HG03097 (cell line): ENCODE measurements around the gene SLC25A45.
A peak's percentile ranks its signal among the peaks of the same experiment; 100 is the strongest.

ENCODE experiments used
- ATAC-seq: cut with Tn5 transposase; IDR thresholded peaks from one replicate; pipeline ENCODE4 v1.9.1; 2021; ENCODE audit not compliant: unreplicated experiment, low FRiP score

The SLC25A45 gene

DNA sequence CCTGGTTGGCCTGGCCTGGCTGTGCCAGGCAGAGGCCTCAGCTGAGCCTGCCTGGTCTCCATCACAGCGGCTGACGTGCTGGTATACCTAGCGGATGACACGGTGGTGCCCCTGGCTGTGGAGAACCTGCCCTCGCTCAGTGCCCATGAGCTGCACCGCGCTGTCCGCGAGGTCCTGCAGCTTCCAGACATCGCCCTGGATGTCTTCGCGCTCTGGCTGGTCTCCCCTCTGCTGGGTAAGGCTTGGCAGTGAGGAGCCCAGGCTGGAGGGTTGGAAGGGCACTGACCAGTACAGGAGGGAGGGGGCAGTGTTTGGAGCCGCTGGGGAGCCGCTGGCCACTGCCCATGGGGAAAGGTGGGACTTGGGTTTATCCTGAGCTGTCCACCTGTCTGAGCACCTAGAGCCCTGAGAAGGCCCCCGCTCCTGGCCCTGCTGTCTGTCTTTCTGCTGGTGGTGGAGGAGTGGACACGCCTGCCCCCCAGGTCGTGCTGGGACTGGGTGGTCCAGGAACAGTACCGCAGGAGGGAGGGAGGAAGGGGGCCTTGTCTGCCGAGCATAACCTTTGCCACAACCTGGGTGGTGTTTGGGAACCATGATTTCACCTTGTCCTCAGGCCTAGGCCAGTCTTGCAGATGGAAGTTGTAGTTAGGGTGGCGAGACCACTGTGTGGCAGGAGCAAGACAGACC is 7.0 kb upstream of the SLC25A45 start:
- ATAC-seq: no peak

GRCh38 chr11:65388731-65389130 is 6.3 kb upstream of the SLC25A45 start:
- no peak for ATAC-seq

GRCh38 chr11:65386307-65387140 is 4.1 kb upstream of the SLC25A45 start, which contains the start of gene FRMD8:
TSS of gene FRMD8 (plus strand) at chr11:65386637. CDS start at chr11:65387037, 400 bp downstream.
- ATAC-seq: no peak

DNA sequence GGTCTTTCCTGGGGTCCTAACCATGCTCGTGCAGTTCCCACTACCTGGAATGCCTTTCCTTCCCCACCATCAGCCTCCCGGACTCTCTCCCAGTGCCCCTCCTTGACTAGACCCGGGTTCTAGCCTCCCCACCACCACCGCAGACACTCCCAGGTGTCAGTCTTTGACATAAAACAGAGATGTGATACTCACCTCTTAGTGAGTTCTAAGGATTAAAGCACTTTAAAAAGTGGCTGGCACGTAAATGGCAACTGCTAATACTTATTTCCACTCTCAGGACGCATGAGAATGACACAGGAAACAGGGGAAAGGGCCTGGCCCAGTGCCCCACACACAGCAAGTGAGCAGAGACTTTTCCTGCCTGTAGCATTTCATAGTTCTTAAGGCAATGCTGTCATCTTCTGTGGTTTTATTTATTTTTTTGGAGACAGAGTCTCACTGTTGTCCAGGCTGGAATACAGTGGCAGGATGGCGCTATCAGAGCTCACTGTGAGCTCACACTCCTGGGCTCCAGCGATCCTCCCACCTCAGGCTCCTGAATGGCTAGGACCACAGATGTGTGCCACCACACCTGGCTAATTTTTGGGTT is 1.9 kb upstream of the SLC25A45 start:
- ATAC-seq: no peak

GRCh38 chr11:65383778-65384177 is 1.3 kb upstream of the SLC25A45 start:
- no peak for ATAC-seq

DNA sequence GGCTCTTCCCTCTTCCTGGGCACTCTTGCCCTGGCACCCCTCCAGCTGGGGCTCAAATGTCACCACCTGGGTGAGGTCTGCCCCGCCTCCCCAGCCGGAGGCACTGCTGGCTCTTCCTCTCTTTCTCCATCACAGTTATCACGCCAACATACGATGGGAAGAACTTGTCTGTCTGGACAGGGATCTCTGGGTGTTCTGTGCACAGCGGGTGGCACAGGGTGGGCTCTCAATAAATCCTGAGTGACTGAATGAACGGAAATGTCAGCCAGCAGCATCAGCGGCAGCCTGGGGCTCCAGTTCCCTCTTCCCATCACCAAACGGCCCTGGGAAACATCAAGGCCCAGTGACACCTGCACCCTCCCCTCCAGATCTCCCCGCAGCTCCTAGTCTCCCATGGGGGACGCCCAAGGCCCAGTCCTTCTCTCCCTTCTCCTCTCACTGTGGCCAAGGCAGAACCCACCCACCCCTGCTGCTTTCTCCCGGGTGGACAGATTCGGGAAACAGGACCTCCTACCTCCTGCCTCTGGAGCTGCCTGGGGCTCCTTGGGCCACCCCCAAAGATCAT is 440 bp upstream of the SLC25A45 start:
- ATAC-seq: no peak

DNA sequence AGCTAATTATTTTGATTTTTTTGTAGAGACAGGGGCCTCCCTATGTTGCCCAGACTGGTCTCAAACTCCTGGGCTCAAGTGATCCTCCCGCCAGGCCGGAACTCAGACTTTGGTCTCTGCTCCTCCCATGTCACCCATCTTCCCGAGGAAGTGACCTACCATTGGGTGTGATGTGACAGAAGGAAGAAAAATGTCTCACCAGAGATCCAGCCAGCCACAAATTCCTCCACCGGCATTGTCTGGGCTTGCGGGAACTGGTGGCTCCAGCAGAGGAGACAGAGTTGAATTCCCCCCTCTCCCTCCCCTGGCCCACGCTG is 772 bp downstream of the SLC25A45 start:
- ATAC-seq: peak; percentile 8

GRCh38 chr11:65380460-65381119 is 1.9 kb downstream of the SLC25A45 start:
- no peak for ATAC-seq

DNA sequence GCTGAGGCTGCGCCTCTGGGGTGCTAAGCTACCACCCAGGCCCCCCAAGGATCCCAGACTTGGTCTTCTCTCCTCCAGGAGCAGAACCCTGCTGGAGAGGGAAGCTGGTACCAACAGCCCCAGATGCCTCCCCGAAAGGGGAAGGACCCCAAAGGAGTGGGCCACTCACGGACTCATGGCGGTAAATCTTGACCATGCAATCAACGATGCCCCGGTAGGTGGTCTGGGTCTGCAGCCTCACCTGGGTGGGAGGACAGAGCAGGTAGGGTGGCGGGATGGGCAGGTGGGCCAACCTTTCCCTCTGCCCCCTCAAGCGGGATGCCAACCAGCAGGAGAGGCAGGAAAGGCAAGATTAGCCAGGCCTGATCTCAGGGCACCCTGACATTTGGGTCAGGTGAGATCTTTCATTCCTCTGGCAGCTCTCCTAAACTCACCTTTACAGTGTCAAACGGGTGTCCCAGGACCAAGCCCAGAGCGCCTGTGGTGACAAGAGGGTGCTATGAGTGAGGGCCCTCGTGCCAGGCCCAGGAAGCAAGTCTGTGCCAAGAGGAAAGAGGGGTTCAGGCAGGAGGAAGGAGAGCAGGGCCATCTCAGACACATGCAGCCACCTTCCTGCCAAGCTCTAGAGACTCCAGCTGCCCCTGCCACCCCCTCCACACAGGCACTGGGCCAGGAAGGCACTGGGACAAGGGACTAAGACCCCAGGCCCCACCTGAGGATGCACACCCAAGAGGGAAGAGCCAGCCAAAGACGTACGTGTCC is 2.6 kb downstream of the SLC25A45 start:
- no peak for ATAC-seq

DNA sequence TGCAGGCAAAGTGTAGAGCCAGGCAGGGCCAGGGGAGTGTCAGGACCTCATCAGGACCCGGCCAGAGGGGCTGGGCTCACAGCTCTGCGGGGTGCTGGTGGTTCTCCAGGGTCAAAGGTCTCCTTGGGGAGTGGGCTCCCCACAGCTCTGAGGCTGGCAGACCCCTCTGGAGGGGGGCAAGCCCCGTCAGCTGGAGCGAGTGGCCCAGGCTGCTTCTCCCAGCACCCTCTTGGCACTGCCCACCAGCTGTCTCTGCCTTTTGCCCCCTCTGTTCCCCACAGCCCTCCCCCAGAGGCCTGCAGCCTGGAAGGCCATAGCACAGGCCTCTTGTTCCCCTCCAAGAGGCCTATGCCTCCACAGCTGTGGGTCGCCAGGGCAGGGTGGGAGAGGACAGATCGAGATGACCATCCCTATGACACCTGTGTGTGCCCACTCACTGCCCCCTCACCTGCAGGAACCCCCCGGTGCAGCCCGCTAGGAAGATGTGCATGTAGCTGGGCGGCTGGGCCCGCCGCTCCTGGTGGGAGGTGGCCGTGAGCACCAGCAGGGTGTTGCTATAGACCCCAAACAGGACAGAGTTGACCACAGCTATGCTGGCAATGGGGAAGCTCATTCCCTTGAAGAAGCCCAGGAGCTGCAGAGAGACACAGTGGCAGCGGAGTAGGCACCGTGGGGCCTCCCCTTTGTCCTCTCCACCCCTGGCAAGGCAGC is 3.4 kb downstream of the SLC25A45 start:
- no peak for ATAC-seq

DNA sequence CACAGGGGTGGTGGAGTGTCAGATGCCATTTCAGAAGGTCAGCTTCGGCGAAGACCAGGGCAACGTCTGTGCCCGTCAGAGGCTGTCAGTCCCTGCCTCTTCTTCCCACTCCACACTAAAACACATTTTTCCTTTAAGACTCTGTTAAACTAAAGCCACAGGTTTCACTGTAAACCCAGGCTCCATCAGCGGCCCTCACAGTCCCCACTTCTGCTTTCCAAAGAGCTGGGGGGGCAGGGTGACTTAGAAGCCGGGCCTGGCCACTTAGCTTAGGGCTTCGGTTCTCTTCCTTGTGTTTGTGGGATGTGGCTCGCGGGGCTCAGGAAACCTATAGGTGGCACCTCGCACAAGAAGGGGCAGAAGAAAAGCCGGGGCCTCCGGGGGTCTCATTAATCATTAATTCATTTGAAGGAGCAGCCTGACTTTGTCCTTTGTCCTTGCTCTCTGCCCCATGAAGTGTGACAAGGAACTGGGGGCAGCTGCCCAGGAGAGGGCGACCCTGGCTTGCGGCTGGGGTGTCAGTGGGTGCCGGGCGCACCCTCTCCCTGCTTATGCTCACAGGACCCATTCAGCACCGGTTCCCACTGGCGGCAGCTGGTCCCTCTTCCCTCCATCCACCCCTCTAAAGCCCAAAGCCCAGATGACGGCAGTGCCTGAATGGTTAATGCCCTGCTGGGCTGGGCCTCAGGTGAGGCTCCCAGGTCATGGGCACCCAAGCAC is 4.1 kb downstream of the SLC25A45 start:
- no peak for ATAC-seq

GRCh38 chr11:65377777-65378176 is 4.7 kb downstream of the SLC25A45 start:
- ATAC-seq: no peak

GRCh38 chr11:65377036-65377435 is 5.4 kb downstream of the SLC25A45 start:
- no peak for ATAC-seq

DNA sequence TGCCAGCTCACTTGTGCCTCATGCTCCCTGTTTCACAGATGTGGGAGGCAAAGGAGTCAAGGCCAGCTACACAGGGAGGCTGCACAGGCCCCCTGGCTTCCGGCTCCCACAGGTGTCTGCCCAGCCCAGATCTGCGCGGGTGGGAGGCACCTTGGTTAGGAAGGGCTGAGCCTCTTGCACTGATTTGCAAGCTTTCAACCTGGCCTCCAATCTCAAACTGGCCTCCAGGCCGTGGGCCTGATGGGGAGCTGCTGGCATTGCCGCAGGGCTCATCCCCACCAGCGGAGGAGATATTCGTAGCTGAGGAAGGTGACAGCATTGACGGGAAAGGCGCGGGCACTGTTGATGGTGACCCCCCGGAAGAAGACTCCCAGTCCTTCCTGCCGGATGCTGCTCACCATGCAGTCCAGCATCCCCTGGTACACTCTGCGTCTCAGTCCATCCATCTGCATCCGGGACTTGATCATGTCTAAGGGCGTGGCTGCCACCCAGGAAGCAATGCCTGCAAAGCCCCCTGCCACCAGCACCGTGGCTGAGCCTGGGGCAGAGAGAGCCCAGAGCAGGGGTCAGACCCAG is 6.2 kb downstream of the SLC25A45 start:
- no peak for ATAC-seq

- ATAC-seq: no peak
Measured at GRCh38 chr11:65375012-65375411, 7.4 kb downstream of the SLC25A45 start.

DNA sequence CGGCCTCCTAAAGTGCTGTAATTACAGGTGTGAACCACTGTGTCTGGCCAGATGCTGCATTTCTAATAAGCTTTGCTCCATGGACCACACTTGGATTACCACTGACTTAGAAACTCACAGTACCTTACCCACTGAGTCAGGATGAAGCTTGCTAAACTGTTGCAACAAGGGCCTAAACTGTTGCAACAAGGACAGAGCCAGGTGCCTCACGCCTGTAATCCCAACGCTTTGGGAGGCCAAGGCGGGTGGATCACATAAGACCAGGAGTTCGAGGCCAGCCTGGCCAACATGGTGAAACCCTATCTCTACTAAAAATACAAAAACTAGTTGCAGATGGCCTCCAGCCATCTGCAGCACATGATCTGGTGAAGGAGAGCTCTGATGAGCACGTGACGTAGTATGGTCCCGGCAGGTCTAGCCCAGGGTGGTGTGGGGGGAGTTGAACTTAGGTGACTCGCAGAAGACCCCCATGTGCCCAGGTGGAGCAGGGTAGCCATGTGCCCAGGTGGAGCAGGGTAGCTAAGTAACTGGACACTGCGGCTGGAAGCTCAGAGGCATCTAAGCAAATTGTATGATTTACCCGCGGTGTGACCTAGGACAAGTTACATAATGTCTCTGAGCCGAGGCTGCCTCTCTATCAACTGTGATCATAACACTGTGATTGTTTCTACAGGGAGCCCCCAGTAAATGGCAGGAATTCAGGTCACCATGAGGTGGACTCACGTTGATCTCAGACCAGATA is 8.4 kb downstream of the SLC25A45 start:
- ATAC-seq: no peak

DNA sequence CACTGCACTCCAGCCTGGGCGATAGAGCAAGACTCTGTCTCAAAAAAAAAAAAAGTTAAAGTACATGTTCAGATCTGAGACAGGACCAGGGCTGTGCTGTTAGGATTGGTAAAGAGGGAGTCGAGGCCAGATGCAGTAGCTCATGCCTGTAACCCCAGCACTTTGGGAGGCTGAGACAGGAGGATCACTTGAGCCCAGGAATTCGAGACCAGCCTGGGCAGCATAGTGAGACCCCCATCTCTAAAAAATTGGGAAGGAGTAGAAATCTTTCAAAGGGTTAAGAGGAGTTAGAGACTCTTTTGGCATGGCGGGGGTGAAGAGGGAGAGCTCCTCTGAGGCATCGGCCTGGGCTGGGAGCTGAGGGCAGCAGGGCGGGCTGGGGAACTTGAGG is 11.8 kb downstream of the SLC25A45 start:
- ATAC-seq: no peak

- ATAC-seq: peak; percentile 48
Measured at GRCh38 chr11:65366340-65366773, 16.1 kb downstream of the SLC25A45 start.
